Raji (cell line): ENCODE data around the gene MAST4.

ENCODE experiments used
- POLR2A ChIP-seq: IDR thresholded peaks from 2 replicates; pipeline ENCODE4 v1.6.1; 2011; ENCODE audit warnings: low read depth, low read length, control low read depth; ENCODE audit not compliant: insufficient read depth

The MAST4 gene

DNA sequence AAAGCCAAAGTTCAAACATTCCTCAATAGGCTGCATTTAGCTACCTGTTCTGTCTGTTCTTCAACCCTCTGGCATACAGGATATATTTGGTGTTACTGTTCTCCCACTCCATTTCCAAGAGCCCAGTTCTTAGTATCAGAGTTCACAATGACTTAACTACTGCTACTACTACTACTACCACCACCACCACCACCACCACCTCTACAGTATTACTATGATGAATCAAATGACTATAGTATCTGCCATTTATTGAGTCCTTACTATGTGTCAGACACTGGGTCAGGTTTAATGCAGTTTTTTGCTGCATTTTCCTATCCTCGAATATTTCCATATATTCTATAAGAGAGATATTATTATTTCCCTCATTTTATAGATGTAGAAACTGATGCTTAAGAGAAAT, 601.3 kb downstream of the MAST4 start:
- TF ChIP-seq POLR2A, result no peak

DNA sequence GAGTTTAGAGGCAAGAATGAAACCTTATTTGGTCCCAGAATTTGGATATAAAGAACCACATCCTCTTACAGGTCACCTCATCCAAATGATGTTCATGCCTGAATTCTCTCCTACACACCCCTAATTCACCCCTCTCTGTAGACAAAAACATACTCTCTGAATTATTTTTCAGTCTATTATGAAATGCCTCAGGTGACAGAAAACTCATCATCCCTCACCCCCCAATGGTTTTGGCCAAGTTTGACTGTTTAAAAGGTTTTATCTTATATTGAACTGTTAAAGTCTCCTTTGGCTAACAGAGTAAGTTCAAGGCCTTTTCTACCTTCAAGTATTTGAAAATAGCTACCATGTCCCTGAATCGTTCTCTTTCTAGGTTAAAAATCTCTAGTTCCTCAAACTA, 602.7 kb downstream of the MAST4 start:
- no peak for TF ChIP-seq POLR2A

DNA sequence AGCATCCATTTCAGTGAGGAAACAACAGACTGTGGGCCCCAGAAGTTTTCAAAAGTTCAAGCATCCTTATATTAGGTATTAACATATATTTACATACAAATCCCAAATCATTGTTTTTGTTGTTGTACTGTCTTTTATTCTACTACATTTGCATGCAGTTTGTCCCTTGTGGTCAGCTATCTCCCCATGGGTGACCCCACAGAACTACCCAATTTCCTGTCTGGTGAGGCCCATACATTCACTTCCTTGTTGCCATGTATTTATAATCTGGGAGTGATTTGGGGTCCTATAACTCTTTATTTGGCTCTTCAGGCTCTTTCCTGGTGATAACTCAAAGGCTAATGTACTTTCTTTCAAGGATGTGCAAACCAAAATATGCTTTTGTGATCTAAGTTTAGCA, 603.7 kb downstream of the MAST4 start:
- no peak for TF ChIP-seq POLR2A

DNA sequence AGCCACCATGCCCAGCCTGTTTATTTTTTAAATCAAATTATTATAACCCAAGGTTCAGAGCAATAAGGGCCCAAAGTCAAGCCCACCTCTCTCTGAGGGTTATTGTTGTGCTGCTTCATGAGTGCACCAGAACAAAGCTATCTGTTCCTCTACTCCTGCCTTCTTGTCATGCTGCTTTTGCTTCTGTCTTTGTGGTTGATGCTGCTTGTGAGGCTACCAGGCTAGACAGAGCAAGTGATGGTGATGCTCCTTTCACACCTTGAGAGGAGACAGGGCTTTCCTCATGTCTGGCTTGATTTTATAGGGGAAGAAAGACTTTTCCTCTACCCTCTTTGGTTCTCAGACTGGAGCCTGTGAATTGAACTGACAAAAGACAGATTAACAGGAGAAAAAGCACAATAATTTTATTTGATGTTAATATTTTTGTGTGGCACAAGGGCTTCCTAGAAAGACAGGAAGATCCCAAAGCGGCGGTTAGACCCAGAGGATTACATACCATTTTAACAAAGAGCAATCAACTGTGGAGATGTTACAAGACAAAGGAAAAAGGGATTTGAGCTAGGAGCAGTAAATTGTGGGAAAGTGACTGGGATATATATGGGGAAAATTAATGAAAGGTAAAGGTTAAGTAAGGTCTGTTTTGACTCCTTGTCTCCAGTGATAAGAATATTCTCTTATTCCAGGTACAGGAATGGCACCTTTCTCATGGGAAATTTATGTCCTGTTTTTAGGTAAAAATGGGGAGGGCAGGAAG, 604.8 kb downstream of the MAST4 start:
- TF ChIP-seq POLR2A, result no peak

DNA sequence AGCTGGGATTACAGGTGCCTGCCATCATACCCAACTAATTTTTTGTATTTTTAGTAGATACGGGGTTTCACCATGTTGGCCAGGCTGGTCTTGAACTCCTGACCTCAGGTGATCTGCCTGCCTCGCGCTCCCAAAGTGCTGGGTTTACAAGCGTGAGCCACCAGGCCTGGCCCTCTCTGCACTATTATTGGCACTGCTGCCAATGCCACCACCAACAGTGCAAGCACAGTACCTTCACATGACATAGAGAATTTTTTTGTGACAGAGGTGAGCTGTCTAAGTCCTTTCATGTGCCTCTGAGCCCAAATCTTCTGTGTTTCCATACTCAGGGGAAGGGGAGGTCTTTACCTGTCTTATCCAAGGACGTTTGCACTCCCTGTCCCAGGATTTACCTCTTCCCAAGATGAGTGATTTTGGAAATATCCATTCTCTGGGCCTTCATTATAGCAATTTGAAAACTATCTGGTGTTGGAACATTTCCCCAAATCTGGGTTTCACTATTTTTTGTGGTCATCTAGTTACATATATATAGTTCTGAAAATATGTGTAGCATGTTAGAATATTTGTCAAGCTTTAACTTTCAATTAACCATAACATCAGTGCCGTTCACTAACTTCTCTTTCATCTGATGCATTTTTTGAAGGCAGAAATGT, 605.8 kb downstream of the MAST4 start:
- no peak for TF ChIP-seq POLR2A

DNA sequence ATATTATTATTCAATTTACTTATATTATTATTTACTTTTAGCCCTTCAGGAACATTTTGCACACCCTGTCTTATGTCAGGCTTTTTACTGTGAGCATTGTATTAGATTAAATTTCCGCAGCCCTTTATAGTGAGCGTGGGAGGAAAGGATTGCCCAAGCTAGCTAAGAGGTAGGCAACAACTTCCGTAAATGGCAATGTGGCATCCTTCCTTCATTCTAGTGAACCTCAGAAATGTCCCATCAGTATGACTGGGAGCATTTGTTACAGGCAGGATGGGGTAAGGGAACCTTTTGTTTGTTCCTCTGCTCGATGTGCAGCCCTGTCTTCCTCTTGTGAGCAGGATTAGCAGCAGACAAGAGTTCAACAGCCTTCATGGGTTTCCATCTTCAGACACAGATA, 606.6 kb downstream of the MAST4 start:
- no peak for TF ChIP-seq POLR2A

DNA sequence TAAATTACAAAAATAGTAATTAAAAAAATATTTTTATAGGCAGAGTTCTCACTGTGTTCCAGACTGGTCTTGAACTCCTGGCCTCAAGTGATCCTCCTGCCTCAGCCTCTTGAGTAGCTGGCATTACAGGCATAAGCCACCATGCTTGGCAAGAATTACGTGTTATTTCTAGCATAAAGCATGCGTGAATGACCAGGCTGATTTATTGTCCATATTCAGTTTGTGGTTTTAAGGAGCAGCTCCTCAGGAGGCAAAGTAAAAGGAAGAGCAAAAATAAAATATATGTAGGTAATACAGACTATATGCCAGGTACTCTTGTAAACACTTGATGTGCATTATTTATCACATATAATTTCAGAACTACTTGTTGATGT, 607.5 kb downstream of the MAST4 start:
- TF ChIP-seq POLR2A, result no peak

DNA sequence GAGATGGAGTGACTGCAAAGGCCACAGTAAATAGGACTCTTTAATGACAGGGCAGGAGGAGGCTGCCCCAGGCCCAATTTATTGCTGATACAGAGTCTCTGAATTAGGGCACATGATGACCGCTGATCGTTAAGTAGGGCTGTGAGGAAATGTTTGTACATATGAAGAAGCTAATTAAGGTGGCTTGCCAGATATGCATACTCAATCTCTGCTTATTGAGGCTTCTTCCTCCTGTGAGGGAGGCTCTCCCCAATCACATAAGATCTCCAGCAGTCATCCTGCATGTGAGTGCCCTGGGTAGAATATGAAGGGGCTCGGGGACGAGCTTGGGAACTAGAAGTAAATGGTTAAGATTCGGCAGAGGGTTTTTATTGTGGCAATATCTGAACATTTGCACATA, 608.6 kb downstream of the MAST4 start:
- no peak for TF ChIP-seq POLR2A

DNA sequence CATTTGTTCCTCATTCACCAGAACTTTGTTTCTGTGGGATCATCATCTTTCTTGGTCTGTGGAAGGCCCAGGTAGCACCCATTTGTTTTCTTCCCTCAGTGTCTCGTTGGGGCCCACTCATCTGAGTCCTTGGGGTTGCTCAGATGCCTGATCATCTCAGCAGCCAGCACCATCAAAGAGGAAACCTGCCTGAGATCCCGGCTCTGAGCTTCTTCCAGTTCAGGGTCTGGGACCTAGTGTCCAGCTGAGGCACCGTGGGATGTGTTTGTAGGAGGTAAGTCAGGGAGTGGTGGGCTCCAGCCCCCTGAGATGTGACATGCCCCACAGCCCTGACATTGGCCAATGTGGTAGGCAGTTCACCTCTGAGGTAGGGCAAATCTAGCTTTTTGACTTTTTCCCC, 609.8 kb downstream of the MAST4 start:
- no peak for TF ChIP-seq POLR2A

DNA sequence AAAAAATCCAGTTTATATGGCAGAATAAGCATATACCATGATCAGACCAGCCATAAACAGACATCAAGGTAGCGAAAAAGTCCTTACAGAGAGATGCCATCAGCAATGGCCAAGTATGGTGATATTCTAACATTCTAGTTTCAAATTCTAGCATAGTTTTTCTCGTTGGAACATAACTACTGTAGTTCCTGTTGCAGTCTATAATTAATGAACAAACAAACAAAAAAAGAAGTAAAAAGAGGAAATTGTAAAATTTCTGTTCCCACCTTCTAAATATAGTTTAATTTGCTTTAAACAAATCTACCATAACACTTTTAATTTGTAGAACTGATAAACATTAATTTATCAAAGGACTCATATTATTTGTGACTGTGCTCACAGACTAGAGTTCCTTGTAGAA, 610.3 kb downstream of the MAST4 start:
- no peak for TF ChIP-seq POLR2A

DNA sequence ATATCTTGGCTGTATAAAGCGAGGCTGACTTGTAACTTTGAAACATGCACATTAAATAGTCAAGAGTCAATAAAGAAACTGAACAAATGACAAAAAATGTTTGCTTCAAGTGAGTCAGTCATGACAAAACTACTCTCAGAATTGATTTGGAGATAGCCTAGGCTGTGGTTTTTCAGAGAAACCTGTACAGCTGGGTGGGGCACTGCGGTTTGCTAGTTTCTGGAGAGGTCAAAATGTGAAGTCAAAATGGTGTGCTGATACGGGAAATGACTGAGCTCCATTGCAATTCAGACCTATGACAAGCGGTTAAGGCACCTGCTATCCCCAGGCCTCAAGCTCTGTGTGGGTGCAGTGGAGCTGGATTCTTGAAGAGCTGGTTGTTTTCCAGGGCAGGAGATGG, 610.7 kb downstream of the MAST4 start:
- no peak for TF ChIP-seq POLR2A

DNA sequence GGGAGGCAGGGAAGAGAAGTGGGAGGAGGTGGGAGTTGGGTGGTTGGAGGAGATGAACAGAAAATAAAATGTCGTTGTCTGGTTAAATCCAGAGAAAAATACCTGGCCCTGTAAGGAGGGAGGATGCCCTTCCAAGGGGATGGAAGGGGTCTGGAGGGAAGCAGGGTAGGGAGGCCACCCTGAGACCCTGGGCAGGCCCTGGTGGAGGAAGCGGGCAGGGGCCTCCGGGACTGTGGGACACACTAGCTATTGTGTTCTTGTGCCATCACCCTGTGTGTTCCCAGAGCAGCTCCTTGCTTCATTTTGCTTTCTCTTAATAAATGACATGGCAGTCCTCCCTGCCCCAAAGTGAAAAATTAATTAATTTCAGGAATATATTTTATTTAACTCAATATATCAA, 612.2 kb downstream of the MAST4 start:
- TF ChIP-seq POLR2A, result no peak

DNA sequence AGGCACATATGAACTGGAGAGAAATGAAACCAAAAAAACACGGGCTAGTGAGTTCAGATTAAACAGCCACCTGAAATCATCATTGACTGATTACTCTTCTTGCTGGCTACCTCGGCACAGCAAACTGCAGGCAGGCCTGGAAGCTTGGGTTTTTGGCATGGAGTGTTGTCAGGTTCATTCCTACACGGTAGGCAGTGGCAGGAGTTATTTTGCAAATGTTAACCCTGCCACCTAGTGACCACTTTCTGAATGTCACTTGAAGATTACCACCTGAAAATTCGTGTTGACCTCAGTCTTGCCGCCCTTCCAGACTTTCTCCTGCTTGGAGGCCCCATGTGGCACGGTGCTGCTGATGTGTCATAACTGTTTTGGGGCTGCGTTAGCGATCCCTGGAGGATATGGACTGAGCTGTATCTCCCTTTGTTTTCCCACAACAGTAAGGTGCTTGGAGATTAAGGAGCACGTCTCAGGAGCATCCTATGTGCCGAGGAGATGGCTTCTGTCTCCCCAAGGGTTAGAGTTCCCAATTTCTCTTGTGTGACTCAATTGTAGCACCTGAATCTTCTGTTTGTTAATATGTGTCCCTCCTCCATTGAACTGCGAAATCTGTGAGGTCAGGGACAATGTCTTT, 613.1 kb downstream of the MAST4 start:
- TF ChIP-seq POLR2A, result no peak

DNA sequence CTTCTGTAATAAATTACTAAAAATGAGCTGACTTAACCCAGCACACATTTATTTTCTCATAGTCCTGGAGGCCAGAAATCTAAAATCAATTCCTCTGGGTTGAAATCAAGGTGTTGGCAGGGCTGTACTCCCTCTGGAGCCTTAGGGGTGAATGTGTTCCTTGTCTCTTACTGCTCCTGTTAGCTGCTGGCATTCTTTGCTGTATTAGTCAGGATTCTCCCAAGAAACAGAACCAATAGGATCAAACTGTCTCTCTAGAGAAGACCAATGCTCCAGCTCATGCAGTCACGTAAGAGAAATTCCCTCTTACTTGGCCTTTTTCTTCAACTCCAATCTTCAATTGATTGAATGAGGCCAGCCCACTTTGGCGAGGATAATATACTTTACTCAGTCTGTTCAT, 615.7 kb downstream of the MAST4 start:
- TF ChIP-seq POLR2A, result no peak

DNA sequence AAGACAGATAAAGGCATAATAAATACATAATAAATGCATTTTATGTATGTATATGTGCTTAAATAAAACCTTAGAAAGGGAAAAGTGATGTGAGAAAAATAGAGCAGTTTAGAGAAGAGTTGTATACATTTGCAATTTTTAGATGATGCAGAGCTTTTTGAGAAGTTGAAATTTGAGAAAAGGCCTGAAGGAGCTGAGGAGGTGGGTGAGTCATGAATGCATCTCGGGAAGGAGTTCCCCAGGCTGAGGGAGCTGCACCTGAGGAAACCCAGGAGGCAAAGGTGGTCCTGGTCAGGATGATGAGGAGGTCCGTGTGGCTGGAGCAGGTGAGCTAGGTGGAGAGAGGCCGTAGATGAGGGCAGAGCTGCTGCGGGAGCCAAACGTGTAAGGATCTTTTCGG, 617.8 kb downstream of the MAST4 start:
- no peak for TF ChIP-seq POLR2A

DNA sequence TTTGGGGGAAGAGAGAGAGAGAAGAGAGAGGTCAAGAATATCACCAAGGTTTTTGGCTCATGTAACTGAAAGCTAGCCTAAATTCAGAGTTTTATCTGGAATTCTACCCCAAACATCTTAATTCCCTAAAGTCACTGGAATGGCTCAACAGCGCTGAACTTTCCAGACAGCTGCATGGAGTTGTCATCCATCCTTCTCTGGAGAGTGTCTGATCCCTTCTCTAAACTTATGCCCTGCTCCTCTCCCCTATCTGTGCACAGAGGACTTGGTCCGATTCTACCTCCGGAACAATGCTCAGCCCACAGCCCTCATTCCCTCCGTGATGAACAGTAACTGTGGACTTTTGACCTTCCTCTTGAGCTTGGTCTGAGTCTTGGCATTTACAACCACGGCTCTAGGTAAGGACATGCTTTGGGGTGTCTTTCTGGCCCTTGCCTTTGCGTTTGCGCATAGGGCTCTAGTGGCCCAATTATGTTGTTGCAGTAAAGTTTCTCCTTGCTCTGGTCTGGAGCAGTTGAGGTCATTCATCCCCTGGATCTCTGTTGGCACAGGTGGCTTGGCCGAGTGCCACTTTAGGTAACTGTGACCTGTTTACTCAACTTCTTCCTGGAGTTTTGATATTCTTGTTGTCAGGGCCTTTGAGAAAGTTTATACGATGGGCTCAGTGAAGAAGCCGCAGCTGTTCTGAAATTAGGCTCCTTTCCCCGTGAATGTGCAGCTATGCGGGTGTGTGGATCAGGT, 618.7 kb downstream of the MAST4 start:
- TF ChIP-seq POLR2A, result no peak
